ENCODE measurements around the gene SEMA3C.

GRCh38 chr7:80841423-80841955, 77.4 kb downstream of the SEMA3C start:
- TF ChIP-seq, protein P1, sequence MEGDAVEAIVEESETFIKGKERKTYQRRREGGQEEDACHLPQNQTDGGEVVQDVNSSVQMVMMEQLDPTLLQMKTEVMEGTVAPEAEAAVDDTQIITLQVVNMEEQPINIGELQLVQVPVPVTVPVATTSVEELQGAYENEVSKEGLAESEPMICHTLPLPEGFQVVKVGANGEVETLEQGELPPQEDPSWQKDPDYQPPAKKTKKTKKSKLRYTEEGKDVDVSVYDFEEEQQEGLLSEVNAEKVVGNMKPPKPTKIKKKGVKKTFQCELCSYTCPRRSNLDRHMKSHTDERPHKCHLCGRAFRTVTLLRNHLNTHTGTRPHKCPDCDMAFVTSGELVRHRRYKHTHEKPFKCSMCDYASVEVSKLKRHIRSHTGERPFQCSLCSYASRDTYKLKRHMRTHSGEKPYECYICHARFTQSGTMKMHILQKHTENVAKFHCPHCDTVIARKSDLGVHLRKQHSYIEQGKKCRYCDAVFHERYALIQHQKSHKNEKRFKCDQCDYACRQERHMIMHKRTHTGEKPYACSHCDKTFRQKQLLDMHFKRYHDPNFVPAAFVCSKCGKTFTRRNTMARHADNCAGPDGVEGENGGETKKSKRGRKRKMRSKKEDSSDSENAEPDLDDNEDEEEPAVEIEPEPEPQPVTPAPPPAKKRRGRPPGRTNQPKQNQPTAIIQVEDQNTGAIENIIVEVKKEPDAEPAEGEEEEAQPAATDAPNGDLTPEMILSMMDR (IDR thresholded peaks at IDR 0.05), result no peak
- no peak for TF ChIP-seq POLR2AphosphoS5 (IDR thresholded peaks at IDR 0.05)

Measured in upper lobe of left lung (tissue), 4 donors.